Activated CD8-positive, alpha-beta T cell treated with anti-CD3 and anti-CD28 coated beads for 36 hours (primary cell): Measurements from ENCODE around the gene IFI44. TPM values are rescaled to one million over a fixed set of nuclear protein-coding genes. Genes with fewer than 3 reads are reported as not detected.

Source experiments
- ATAC-seq: fragments of 200-7000 bp; cut with Tn5 transposase; one replicate; pipeline ENCODE4 v1.10.0; 2021; ENCODE audit warnings: mild to moderate bottlenecking, moderate library complexity
- CTCF ChIA-PET: fragments of 350-600 bp; sonication (Branson Sonifier 250); formaldehyde crosslinking; loops from one replicate; lab custom pipeline; 2021; ENCODE audit warnings: antibody characterized with exemption; lab: Charles Lee
- POLR2A ChIA-PET: fragments of 350-600 bp; sonication (Branson Sonifier 250); formaldehyde crosslinking; loops from one replicate; lab custom pipeline; 2021; ENCODE audit warnings: antibody characterized with exemption; lab: Charles Lee
- DNase-seq: peaks from one replicate; pipeline ENCODE4 v3.0.0-alpha.2; 2020
- H3K27ac Mint-ChIP-seq: one replicate; pipeline ENCODE4 v1.8.0; 2021; ENCODE audit warnings: mild to moderate bottlenecking, mixed read lengths
- H3K27me3 Mint-ChIP-seq: one replicate; pipeline ENCODE4 v1.8.0; 2021; ENCODE audit warnings: mixed read lengths
- H3K36me3 Mint-ChIP-seq: one replicate; pipeline ENCODE4 v1.8.0; 2021; ENCODE audit warnings: low read depth, mixed read lengths
- H3K4me1 Mint-ChIP-seq: one replicate; pipeline ENCODE4 v1.8.0; 2021; ENCODE audit warnings: low read depth, mixed read lengths
- H3K4me3 Mint-ChIP-seq: one replicate; pipeline ENCODE4 v1.8.0; 2021; ENCODE audit warnings: mild to moderate bottlenecking, moderate library complexity, mixed read lengths
- H3K9me3 Mint-ChIP-seq: one replicate; pipeline ENCODE4 v1.8.0; 2021; ENCODE audit warnings: mixed read lengths
- intact Hi-C: fragments of 100-400 bp; cut with micrococcal nuclease; formaldehyde crosslinking; loops from one replicate; pipeline ENCODE4 v1.10.0; 2022
- total RNA-seq, 2 experiments: library from RNA; stranded (reverse); gene quantifications; one replicate each; pipeline ENCODE4 v1.2.3, GENCODE V29; 2021
- TF ChIP-seq, protein P1 (sequence below): fragments of 200-600 bp; IDR thresholded peaks from one replicate; pipeline ENCODE4 v1.8.0; 2022; ENCODE audit warnings: antibody characterized with exemption, mild to moderate bottlenecking

Gene IFI44
- total RNA-seq, 2 experiments from 2014 or later = 37.2 to 38.4 TPM

GRCh38 chr1:78713297-78713696, 63.7 kb downstream of the IFI44 start:
- intact Hi-C loops = no loop called here
- no peak for DNase-seq

More at GRCh38 chr1:78713297-78713696, 63.7 kb downstream of the IFI44 start:
- TF ChIP-seq, protein P1, sequence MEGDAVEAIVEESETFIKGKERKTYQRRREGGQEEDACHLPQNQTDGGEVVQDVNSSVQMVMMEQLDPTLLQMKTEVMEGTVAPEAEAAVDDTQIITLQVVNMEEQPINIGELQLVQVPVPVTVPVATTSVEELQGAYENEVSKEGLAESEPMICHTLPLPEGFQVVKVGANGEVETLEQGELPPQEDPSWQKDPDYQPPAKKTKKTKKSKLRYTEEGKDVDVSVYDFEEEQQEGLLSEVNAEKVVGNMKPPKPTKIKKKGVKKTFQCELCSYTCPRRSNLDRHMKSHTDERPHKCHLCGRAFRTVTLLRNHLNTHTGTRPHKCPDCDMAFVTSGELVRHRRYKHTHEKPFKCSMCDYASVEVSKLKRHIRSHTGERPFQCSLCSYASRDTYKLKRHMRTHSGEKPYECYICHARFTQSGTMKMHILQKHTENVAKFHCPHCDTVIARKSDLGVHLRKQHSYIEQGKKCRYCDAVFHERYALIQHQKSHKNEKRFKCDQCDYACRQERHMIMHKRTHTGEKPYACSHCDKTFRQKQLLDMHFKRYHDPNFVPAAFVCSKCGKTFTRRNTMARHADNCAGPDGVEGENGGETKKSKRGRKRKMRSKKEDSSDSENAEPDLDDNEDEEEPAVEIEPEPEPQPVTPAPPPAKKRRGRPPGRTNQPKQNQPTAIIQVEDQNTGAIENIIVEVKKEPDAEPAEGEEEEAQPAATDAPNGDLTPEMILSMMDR = no peak
- H3K9me3 Mint-ChIP-seq = no peaks in the 10 kb centered on the region
- no peak overlapping the region for H3K4me3 Mint-ChIP-seq
- no peak overlapping the region for H3K27ac Mint-ChIP-seq
- H3K36me3 Mint-ChIP-seq = no peaks in the 10 kb centered on the region
- ChIA-PET CTCF (no interaction called here), POLR2A (no interaction called here)
- no peak for ATAC-seq
- no peaks in the 10 kb centered on the region for H3K4me1 Mint-ChIP-seq
- no peaks in the 10 kb centered on the region for H3K27me3 Mint-ChIP-seq

Other genes with a start within 250 kb of the IFI44 start
- not detected for gene PTGFR, start 158.9 kb upstream of the IFI44 start, total RNA-seq
- gene IFI44L, start 29.4 kb upstream of the IFI44 start, total RNA-seq = 10 to 100 TPM; 22.4 to 22.5 TPM